GM19468 (cell line): Measurements from ENCODE around the gene PUS7L.

Experiments
- ATAC-seq: cut with Tn5 transposase; IDR thresholded peaks from one replicate; pipeline ENCODE4 v1.9.1; 2021; ENCODE audit warnings: mild to moderate bottlenecking, moderate library complexity, moderate number of reproducible peaks; ENCODE audit not compliant: unreplicated experiment; ENCODE audit errors: extremely low read depth

PUS7L gene

GRCh38 chr12:43675048-43675904 is 83.3 kb downstream of the PUS7L start:
- ATAC-seq, result no peak

- no peak for ATAC-seq
Measured at GRCh38 chr12:43669373-43669772, 89.2 kb downstream of the PUS7L start.
